SU-DHL-6 (cell line): Measurements from ENCODE around the gene STS.

Source experiments
- EZH2phosphoT487 ChIP-seq: fragments of 200-600 bp; sonication (generic), shearing (Covaris generic); conservative IDR thresholded peaks from 2 replicates; pipeline ENCODE4 v1.6.1; 2018; ENCODE audit warnings: mild to moderate bottlenecking, antibody characterized with exemption, low read length, moderate library complexity, mixed read lengths
- TF ChIP-seq, protein P1 (sequence below): fragments of 200-600 bp; sonication (generic); IDR thresholded peaks from one replicate; pipeline ENCODE4 v1.5.1; 2017; ENCODE audit warnings: antibody characterized with exemption, mild to moderate bottlenecking, low read length, moderate library complexity; ENCODE audit not compliant: insufficient read depth, poor library complexity, severe bottlenecking

DNA sequence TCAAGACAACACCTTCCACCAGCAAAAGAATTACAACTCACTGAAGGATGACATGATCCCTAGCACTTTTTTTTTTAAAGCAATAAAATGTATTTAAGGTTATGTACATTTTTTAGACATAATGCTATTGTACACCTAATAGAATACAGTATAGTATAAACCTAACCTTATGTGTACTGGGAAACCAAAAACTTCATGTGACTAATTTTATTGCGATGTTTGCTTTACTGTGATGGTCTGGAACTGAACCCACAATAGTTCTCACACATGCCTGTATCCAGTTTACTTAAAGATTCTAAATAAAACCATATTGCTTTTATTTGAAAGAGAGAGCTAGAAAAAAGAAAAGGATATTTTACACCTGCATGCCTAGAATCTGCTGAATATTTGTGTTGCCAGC is 4.4 kb upstream of the STS start:
- TF ChIP-seq, protein P1, sequence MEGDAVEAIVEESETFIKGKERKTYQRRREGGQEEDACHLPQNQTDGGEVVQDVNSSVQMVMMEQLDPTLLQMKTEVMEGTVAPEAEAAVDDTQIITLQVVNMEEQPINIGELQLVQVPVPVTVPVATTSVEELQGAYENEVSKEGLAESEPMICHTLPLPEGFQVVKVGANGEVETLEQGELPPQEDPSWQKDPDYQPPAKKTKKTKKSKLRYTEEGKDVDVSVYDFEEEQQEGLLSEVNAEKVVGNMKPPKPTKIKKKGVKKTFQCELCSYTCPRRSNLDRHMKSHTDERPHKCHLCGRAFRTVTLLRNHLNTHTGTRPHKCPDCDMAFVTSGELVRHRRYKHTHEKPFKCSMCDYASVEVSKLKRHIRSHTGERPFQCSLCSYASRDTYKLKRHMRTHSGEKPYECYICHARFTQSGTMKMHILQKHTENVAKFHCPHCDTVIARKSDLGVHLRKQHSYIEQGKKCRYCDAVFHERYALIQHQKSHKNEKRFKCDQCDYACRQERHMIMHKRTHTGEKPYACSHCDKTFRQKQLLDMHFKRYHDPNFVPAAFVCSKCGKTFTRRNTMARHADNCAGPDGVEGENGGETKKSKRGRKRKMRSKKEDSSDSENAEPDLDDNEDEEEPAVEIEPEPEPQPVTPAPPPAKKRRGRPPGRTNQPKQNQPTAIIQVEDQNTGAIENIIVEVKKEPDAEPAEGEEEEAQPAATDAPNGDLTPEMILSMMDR, result no peak
- TF ChIP-seq EZH2phosphoT487, result no peak
